Activated B cell treated with CpG ODN at 0.5 μM for 24 hours (primary cell): ENCODE results near the gene ATN1. TPM values are rescaled to one million over a fixed set of nuclear protein-coding genes. Genes with fewer than 3 reads are reported as not detected.
A peak's percentile ranks its signal among the peaks of the same experiment; 100 is the strongest.

ENCODE experiments used
- ATAC-seq: fragments of 200-7000 bp; cut with Tn5 transposase; one replicate; pipeline ENCODE4 v1.10.0; 2021; ENCODE audit warnings: low read depth, mild to moderate bottlenecking, moderate library complexity
- CTCF ChIA-PET: fragments of 350-600 bp; sonication (Branson Sonifier 250); formaldehyde crosslinking; loops from one replicate; lab custom pipeline; 2021; ENCODE audit warnings: antibody characterized with exemption; lab: Charles Lee
- POLR2A ChIA-PET: fragments of 350-600 bp; sonication (Branson Sonifier 250); formaldehyde crosslinking; loops from one replicate; lab custom pipeline; 2021; ENCODE audit warnings: antibody characterized with exemption; lab: Charles Lee
- DNase-seq: peaks from one replicate; pipeline ENCODE4 v3.0.0; 2022
- H3K27ac Mint-ChIP-seq: one replicate; pipeline ENCODE4 v1.8.0; 2020; ENCODE audit warnings: mixed read lengths
- H3K27me3 Mint-ChIP-seq: one replicate; pipeline ENCODE4 v1.8.0; 2021; ENCODE audit warnings: mixed read lengths
- H3K36me3 Mint-ChIP-seq: one replicate; pipeline ENCODE4 v1.8.0; 2021; ENCODE audit warnings: low read depth, mixed read lengths
- H3K4me1 Mint-ChIP-seq: one replicate; pipeline ENCODE4 v1.8.0; 2021; ENCODE audit warnings: mixed read lengths
- H3K4me3 Mint-ChIP-seq: one replicate; pipeline ENCODE4 v1.8.0; 2020; ENCODE audit warnings: mild to moderate bottlenecking, mixed read lengths
- H3K9me3 Mint-ChIP-seq: one replicate; pipeline ENCODE4 v1.8.0; 2020; ENCODE audit warnings: mixed read lengths
- intact Hi-C: fragments of 100-400 bp; cut with micrococcal nuclease; formaldehyde crosslinking; loops from one replicate; pipeline ENCODE4 v1.15.1; 2024
- total RNA-seq: library from RNA; stranded (reverse); gene quantifications from 2 replicates; pipeline ENCODE4 v1.2.3, GENCODE V29; 2022
- TF ChIP-seq, protein P1 (sequence below): fragments of 200-600 bp; IDR thresholded peaks from one replicate; pipeline ENCODE4 v1.8.0; 2022; ENCODE audit warnings: antibody characterized with exemption, mild to moderate bottlenecking

Gene ATN1
- total RNA-seq, 1 donor from 2014 or later = 50.9 TPM

GRCh38 chr12:6928022-6928702, 403 bp downstream of the ATN1 start:
- H3K27me3 Mint-ChIP-seq = no peaks in the 10 kb centered on the region
- H3K9me3 Mint-ChIP-seq = no peaks in the 10 kb centered on the region
- peaks cover 2% of the 10 kb centered on the region for H3K36me3 Mint-ChIP-seq
- peak overlapping the region; percentile 86 for H3K4me3 Mint-ChIP-seq
- H3K27ac Mint-ChIP-seq = peak overlapping the region; percentile 85
- H3K4me1 Mint-ChIP-seq = peaks cover 48% of the 10 kb centered on the region
- DNase-seq (no peak), ATAC-seq (peak; percentile 18)
- POLR2A ChIA-PET = interaction anchor here (0.5 to 7.3 kb wide), 12 partner anchors 8 to 55 kb away, joined by 3 to 89 read pairs (median 6); partner anchors contain the start of genes C12orf57, ENO2, RNU7-1 and SPSB2
- CTCF ChIA-PET = interaction anchor here (1.0 to 1.5 kb wide), 2 partner anchors 10 to 16 kb away, joined by 3 to 9 read pairs; no protein-coding TSS in a partner anchor
- intact Hi-C loops = loop anchor here (10.0 kb wide), 1 partner anchor 707 kb away; no protein-coding TSS in a partner anchor
- TF ChIP-seq, protein P1, sequence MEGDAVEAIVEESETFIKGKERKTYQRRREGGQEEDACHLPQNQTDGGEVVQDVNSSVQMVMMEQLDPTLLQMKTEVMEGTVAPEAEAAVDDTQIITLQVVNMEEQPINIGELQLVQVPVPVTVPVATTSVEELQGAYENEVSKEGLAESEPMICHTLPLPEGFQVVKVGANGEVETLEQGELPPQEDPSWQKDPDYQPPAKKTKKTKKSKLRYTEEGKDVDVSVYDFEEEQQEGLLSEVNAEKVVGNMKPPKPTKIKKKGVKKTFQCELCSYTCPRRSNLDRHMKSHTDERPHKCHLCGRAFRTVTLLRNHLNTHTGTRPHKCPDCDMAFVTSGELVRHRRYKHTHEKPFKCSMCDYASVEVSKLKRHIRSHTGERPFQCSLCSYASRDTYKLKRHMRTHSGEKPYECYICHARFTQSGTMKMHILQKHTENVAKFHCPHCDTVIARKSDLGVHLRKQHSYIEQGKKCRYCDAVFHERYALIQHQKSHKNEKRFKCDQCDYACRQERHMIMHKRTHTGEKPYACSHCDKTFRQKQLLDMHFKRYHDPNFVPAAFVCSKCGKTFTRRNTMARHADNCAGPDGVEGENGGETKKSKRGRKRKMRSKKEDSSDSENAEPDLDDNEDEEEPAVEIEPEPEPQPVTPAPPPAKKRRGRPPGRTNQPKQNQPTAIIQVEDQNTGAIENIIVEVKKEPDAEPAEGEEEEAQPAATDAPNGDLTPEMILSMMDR = no peak

- Mint-ChIP-seq H3K4me1 (peaks cover 41% of the 10 kb centered on the region), H3K4me3 (peak overlapping the region; percentile 86), H3K27me3 (no peaks in the 10 kb centered on the region), H3K36me3 (peaks cover 8% of the 10 kb centered on the region), H3K9me3 (no peaks in the 10 kb centered on the region), H3K27ac (peak overlapping the region; percentile 85)
- TF ChIP-seq, protein P1 = no peak
- CTCF ChIA-PET = interaction anchor here (1.0 to 1.6 kb wide), 3 partner anchors 9 to 36 kb away, joined by 3 to 9 read pairs (median 4); no protein-coding TSS in a partner anchor
- POLR2A ChIA-PET = interaction anchor here (0.5 to 7.3 kb wide), 12 partner anchors 8 to 239 kb away, joined by 3 to 89 read pairs (median 4); partner anchors contain the start of genes C12orf57, ENO2, RNU7-1 and SPSB2
- intact Hi-C loops = loop anchor here (1.0 to 10.0 kb wide), 2 partner anchors 8 to 706 kb away; no protein-coding TSS in a partner anchor
- DNase-seq (no peak), ATAC-seq (no peak)
Observed at GRCh38 chr12:6928703-6929407, 1.1 kb downstream of the ATN1 start.

DNA sequence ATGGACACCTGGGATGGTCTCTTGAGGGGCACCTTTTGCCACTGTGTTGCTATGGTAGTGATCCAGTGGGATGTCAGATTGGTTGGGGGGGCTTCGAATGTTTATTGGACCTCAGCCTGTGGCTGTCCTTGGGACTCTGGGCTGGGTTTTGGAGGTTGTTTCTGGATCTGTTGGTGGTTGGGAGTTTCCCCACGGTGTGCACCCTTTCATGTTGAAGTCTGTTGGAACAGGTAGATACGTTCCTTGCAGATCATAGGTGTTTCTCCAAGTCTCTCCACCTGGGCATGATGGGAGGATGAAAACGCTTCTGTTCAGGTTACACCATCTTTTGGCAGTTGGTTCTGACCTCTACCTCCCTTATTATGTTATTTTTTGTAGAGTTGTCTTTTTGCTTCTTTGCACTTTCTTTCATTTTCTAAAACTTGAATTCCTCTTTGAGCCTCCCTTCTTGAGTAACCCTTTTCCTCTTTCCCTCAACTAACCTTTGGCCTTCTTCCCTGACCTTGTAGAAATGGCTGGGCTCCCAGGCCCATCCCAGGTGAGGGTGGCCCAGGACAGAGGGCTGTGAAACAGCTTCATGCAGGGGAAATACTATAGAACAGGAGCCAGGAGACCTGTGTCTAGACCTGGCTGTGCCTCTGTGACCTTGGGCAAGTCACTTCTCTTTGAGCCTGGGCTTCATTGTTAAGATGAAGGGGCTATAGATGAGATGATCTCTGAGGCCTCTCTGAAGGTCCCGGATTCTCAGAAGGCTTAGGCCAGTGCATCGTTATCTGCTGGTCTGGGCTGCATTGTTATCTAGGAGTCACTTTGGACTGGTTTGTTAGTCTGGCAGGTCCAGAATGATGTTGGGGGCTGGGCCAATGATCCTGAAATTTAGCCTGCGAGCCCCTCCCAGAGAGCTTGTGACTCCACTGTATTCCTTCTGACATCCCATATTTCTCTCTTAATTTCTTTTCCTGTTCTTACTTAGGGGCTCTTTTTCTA, 2.0 kb downstream of the ATN1 start:
- Mint-ChIP-seq H3K36me3 (peaks cover 17% of the 10 kb centered on the region), H3K9me3 (no peaks in the 10 kb centered on the region), H3K27me3 (no peaks in the 10 kb centered on the region), H3K4me3 (peak overlapping the region; percentile 86), H3K27ac (peak overlapping the region; percentile 56), H3K4me1 (peaks cover 32% of the 10 kb centered on the region)
- intact Hi-C loops = loop anchor here (1.0 to 10.0 kb wide), 2 partner anchors 8 to 705 kb away; no protein-coding TSS in a partner anchor
- no peak for ATAC-seq
- no peak for DNase-seq
- POLR2A ChIA-PET = interaction anchor here (1.5 to 7.3 kb wide), 5 partner anchors 8 to 240 kb away, joined by 3 to 89 read pairs (median 7); partner anchors contain the start of genes C12orf57, RNU7-1 and ZNF384
- TF ChIP-seq, protein P1 = no peak
- CTCF ChIA-PET = interaction anchor here (1.5 to 1.6 kb wide), 2 partner anchors 8 to 35 kb away, joined by 4 to 9 read pairs; no protein-coding TSS in a partner anchor

- intact Hi-C loops = no loop called here
- CTCF ChIA-PET = interaction anchor here (0.7 kb wide), 1 partner anchor 70 kb away, joined by 3 read pairs; no protein-coding TSS in a partner anchor
- POLR2A ChIA-PET = interaction anchor here (2.3 to 24.6 kb wide), 2 partner anchors 11 to 26 kb away, joined by 20 to 1516 read pairs; partner anchors contain the start of genes C12orf57, PTPN6 and RNU7-1
Observed at GRCh38 chr12:6932766-6933165, 5.0 kb downstream of the ATN1 start.

More at GRCh38 chr12:6932766-6933165, 5.0 kb downstream of the ATN1 start:
- peaks cover 39% of the 10 kb centered on the region for H3K36me3 Mint-ChIP-seq
- no peaks in the 10 kb centered on the region for H3K9me3 Mint-ChIP-seq
- DNase-seq (no peak), ATAC-seq (no peak)
- no peak overlapping the region for H3K4me3 Mint-ChIP-seq
- H3K4me1 Mint-ChIP-seq = peaks cover 40% of the 10 kb centered on the region
- TF ChIP-seq, protein P1 = no peak
- peak overlapping the region; percentile 3 for H3K27ac Mint-ChIP-seq
- no peaks in the 10 kb centered on the region for H3K27me3 Mint-ChIP-seq
